ENCODE data around the gene CIB2.
A peak's percentile ranks its signal among the peaks of the same experiment; 100 is the strongest.

CIB2 gene

GRCh38 chr15:78131295-78132061 is at the start of gene CIB2:
Gene CIB2 (minus strand): TSS chr15:78131445. CDS start chr15:78131215, 230 bp downstream.
- peak; percentile 45 for DNase-seq

- no peak for DNase-seq
Measured at GRCh38 chr15:78179906-78180305, 48.7 kb upstream of the CIB2 start.

DNA sequence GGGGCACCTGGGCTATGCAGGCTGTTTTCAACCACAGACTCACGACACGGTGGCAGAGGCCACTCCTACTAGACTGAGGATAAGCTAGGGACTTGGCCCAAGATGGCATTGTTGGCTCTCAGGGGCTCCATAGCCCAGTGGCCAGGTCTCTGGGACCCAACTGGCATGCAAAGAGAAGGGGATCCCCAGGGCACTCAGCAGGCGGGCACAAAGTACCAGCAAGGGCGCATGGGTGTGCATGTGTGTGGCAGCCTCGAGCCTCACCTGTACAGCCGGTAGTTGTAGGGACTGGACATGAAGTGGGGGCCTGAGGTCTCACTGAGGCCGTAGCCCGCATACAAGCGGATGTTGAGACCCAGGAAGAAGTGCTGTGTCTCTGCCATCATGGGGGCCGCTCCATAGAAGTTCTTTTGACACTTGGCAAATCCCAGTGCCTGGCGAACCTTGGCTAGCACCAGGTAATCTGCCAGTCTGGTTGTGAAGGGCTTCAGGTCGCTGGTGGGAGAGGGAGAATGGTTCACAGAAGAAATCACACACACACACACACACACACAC is 48.1 kb upstream of the CIB2 start:
- no peak for DNase-seq

- no peak for DNase-seq
Measured at GRCh38 chr15:78178064-78178463, 46.8 kb upstream of the CIB2 start.

GRCh38 chr15:78177447-78177873 is 46.2 kb upstream of the CIB2 start:
- DNase-seq = no peak

DNA sequence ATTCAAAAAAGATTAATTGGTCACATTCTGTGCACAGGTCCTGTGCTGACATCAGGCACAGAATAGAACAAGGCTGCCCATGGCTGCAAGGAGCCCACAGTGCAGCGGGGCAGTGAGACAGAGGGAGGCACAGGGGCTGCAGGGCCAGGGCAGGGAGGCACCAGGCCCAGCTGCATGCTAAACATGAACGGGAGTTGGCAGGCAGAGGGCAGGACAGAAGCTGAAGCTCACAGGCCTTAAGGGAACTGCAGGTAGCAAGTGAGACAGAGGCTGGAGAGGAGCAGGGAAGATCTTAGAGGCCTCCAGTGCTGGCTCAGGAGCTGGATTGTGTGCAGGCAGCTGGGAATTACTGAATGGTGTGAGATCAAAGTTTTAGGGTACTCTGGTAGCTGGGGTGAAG is 44.1 kb upstream of the CIB2 start:
- no peak for DNase-seq

- peak; percentile 23 for DNase-seq
Measured at GRCh38 chr15:78174401-78174800, 43.2 kb upstream of the CIB2 start.

DNA sequence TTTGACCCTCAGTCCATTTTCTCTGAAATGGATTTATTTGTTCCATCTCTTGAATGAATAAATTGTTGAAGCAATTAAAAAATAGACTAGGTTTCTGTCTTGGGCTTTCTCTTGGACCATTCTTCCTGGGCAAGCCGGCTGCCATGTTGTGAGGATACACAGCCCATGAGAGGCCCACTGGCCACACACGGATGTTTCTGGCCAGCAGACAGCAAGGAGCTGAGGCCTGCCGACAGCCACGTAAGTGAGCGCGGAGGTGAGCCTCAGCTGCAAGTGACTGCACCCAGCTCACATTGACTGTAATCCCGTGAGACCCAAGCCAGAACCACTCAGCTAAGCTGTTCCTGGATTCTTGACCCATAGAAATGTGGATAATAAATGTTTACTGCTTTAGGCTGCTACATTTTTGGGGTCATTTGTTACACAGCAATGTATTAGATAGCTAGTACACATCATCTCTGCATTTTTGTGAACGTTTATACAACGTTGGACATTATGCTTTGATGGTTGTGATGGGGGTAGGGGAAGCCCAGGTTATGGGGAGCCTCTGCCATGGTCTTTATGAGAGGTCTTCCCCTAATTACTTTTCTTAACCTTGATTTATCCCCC is 40.7 kb upstream of the CIB2 start:
- DNase-seq = no peak

- peak; percentile 96 for DNase-seq
Measured at GRCh38 chr15:78170848-78171773, 39.9 kb upstream of the CIB2 start.

GRCh38 chr15:78168608-78169007 is 37.4 kb upstream of the CIB2 start:
- DNase-seq = peak; percentile 30

DNA sequence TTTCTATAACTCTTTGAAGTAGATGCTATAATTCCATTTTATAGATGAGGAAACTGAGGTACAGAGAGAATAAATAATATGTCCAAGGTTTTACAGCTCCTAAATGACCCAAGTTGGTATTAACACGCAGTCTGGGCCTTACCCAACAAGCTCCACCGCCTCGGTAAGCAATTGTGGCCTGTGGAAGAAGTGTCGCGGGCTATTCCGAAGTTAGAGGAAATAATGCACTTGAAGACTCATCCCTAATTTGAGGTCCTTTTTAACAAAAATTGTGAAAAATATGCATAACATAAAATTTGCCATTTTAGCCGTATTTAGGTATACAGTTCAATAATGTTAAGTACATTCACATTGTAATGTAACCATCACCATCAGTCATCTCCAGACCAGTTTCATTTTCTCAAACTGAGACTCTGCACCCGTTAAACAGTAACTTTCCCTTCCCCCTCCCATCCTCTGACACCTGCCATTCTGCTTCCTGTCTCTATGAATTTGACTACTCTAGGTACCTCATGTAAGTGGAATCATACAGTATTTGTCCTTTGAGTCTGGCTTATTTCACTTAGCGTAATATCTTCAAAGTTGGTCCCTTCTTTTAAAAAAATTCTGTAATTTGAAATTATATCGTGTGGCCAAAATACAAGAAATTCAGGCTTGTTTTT is 36.1 kb upstream of the CIB2 start:
- no peak for DNase-seq

DNA sequence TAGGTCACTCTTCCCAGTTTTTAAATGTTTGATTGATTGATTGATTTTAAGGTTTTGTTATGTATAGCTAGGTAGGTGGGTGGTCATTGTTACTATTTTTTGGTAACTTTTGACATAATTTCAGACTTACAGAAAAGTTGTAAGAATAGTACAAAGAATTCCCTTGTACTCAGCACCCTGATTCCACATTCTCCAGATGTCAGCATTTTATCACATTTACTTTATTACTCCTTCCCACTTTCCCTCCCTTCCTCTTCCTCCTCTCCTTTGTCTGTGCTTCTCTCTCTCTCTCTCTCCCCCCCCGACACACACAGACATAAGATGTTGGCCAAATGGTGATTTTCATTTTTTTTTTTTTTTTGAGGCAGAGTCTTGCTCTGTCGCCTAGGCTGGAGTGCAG is 32.8 kb upstream of the CIB2 start:
- no peak for DNase-seq

DNA sequence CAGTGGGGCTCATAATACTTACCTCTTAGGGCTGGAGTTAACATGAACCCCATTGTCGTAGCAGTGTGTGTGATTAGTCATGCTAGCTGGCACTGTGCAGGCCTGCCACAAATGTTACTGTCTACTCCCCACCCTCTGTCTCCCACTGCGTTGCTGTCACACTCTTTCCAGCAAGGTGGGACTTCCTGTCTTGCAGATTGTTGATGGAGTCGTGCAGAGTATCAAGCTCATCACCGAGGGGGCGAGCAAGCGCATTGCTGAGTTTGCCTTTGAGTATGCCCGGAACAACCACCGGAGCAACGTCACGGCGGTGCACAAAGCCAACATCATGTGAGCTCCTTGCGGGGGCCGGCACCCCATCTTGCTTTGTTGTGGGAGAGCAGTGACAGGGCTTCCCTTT is 30.8 kb upstream of the CIB2 start:
- DNase-seq = no peak

GRCh38 chr15:78159395-78159794 is 28.1 kb upstream of the CIB2 start:
- DNase-seq = no peak

- DNase-seq = no peak
Measured at GRCh38 chr15:78157203-78157602, 26.0 kb upstream of the CIB2 start.

- no peak for DNase-seq
Measured at GRCh38 chr15:78156653-78157052, 25.4 kb upstream of the CIB2 start.

GRCh38 chr15:78155355-78155939 is 24.2 kb upstream of the CIB2 start:
- DNase-seq = no peak

DNA sequence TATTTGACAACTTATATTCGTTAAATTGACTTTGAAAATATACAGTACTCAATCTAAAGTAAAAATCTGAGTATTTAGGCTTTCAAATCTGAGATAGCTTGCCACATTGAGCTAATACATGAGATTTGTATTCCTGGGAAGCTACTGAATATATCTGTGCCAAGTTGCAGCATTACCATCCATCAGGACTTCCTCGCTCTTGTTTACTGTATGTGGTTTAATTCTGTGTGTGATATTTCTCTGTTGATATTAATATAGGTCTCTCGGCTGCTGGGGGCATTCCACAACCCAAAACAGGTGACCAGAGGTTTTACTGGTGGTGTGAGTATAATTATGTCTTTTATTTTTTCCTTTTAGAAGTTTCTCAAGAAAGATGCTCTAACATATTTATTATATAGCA is 23.7 kb upstream of the CIB2 start:
- DNase-seq = no peak

DNA sequence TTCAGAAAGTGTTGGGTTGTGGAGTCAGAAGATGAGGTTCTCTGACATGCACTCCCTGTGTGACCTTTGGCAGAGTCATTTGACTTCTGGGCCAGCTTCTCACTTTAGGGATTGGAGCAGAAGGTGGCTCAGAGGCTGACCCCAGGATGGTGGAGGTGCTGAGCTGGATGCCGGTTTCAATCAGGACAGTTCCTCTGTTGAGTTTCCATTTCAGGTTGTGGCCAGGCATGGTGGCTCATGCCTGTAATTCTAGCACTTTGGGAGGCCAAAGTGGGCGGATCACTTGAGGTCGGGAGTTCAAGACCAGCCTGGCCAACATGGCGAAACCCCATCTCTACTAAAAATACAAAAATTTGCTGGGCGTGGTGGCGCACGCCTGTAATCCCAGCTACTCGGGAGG is 19.8 kb upstream of the CIB2 start:
- peak; percentile 12 for DNase-seq

DNA sequence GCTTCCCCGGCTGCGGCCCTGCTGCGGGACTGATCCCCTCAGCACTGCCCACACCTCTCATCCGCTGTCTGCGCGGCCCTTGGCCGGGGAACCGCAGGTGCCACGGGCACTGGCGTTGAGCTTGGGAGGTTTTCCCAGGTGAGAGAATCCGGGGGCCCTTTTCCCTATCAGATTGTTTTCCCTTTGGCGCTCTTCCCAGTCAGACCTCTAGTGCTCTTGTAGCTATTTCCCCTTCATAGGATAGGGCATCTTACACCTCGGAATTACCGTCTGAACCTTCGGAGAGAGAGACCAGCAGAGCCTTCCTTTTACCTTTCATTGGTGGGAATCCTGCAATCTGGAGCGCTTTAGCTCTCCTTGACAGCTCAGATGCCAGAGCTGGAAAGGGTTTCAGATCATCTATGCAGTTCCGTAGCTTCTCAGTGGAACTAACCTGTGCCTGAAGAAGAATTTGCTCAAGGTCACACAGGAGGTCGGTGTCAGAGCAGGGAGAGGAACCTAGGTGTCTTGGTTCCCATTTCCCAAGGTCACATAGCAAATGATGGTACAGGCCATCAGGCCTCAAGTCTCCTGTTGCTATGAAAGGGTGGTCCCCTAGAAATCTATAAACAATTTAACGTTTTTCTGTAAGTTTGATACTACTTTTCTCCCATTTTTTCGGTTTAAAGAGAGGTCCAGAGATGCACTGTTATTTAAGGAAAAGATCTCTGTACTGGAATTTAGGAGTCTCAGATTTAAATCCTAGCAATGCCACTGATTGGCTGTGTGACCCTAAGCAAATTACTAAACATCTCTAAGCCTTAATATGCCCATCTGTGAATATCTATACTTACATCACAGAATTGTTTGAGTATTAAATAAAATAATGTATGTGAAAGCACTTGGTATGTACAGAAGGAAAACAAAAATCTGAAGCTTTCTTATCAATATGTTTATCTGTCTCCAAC is 18.8 kb upstream of the CIB2 start:
- DNase-seq = no peak

Data from MV-4-11 (cell line).